GM19351 (cell line): Measurements from ENCODE around the gene SF3B2.
"Not testable (repeated sequence)": the region's sequence is repeated elsewhere in the genome, so short reads cannot be mapped to it uniquely, and the experiment has no call there.

Experiments used
- ATAC-seq: cut with Tn5 transposase; IDR thresholded peaks from one replicate; pipeline ENCODE4 v1.9.1; 2021; ENCODE audit warnings: mild to moderate bottlenecking, moderate library complexity; ENCODE audit not compliant: unreplicated experiment

The SF3B2 gene

DNA sequence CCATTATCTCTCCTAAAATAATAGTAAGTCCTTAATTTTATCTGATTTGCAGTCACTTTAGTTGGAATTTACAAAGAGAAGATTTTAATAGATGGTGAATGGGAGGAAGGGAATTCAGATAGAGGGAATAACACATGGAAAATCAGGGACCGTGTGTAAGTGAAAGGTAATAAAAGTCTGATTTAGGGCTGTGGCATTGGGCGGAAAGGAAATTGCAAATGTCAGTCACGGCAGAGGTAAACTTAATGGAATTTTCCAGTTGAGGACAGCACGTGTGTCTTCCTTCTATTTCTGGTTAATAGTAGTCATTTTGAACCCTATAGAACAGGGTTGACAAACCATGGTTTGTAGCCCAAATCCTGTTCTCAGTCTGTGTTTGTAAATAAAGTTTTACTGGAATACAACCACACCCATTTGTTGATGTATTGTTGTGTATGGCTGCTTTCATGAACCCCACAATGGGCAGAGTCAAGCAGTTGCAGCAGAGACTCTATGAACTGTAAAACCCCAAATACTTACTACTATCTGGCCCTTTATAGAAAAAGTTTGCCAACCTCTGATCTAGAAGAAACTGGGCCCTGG, 52.0 kb downstream of the SF3B2 start:
- ATAC-seq, result no peak

DNA sequence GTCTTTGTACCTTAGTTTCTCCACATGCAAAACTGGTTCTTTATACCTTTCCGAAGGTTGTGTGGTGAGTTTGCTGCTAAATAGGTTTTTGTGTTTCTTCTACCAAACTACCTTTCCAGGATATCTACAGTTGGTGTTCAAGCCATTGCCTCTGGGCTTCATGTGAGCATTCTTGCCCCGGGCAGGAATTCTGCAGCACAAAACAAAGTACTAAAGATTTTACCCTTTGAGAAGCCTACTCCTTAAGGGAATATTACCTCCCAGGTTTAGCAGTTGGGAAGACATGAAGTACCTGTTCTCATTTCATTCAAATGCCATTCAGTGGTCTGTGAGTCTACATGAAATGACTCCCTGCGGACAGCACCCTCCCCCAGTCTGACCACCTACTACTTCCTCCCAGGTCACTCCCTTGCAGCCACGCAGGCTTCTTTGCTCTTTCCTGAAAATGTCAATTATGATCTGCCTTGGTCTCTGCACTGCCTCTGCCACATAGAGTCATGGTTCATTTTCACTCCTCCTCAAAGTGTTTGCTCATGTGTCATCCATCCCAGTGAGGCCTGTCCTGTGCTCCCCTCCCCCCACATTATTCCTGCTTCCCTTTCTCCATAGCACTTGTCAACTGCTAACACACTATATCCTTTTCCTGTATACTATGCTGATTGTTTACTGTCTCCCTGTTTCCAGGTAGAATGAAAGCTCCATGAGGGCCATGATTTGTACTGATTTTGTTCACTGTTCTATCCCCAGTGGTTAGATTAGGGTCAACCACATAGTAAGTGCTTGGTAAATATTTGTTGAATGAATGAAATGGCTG, 54.8 kb downstream of the SF3B2 start:
- ATAC-seq, result no peak

DNA sequence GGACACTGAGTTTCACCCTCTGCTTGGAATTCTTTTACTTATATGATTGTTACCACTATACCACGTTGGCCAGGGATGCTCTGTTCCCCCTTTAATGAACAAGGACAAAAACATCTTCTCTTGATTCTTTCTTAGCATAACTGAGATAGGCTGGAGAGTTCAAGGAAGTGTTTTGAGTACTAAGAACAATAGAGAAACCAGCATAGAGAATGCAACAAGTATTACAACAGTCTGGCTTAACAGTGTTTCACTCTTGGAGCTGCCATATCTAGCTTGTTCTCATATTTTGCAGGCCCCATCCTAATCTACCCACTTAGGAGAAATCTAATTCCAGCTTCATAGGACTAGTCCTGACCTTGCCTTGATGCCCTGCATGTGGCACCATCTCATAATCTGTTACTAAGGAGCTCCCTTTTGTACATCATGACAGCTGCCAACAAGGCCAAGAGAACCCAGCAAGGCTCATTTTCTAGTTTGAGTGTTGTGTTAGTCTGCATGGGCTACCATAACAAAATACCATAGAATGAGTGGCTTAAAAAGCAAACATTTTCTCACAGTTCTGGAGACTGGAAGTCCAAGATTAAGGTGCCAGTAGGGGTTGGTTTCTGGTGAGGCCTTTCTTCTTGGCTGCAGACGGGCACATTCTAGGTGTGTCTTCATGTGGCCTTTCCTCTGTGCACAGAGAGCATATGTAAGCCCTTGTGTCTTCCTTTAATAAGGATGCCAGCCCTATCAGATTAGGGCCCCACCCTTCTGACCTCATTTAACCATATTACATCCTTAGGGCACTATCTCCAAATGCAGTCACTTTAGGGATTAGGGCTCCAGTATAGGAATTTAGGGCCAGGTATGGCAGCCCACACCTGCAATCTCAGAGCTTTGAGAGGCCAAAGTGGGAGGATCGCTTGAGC, 55.7 kb downstream of the SF3B2 start:
- no peak for ATAC-seq

DNA sequence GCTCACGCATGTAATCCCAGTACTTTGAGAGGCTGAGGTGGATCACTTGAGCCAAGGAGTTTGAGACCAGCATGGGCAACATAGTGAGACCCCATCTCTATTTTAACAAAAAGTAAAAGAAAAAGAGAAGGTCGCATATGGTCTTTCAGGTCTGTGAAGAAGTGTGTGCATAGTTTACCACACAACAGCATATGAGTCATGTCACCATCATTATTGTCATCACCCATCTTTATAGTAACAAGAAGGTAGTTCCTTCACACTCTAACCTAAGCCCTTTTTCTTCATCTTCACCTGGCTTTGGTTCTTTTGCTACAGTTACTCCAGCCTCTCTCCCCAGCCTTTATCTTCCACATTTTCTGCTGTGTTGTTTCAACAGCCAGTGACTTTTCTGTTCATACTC, 57.1 kb downstream of the SF3B2 start:
- no peak for ATAC-seq

DNA sequence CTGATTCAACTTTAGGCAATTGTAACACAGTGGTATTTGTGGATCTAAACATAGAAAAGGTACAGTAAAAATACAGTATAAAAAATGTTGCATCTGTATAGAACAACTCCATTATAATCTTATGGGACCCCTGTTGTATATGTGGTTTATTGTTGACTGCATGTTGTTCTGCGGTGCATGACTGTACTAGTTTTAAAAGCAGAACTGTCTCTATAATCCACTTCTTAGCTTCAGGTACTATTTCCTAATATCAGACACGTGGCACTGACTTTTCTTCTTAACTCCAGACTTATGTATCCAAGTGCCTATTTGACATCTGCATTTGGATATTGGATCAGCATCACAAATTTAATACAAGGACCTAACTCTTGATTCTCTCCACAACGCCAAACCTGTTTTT, 59.0 kb downstream of the SF3B2 start:
- no peak for ATAC-seq

DNA sequence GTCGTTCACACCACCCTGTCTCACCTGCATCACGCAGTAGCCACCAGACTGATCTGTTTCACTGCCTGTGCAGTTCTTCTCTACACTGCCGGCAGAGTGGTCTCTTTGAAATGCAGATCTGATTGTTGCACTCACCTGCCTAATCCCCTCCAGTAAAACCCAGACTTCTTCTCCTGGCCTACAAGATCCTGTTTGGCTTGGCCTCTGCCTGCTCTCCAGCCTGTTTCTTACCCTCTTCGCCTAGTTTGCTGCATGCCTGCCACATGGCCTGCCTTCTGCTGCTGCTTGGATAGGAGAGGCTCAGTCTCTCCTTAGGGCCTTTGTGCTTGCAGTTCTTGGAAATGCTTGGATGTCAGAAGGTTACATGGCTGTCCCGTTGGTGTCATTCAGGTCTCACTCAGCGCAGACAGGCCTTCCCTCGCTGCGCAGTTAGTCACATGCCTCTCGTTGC, 59.9 kb downstream of the SF3B2 start:
- no peak for ATAC-seq

DNA sequence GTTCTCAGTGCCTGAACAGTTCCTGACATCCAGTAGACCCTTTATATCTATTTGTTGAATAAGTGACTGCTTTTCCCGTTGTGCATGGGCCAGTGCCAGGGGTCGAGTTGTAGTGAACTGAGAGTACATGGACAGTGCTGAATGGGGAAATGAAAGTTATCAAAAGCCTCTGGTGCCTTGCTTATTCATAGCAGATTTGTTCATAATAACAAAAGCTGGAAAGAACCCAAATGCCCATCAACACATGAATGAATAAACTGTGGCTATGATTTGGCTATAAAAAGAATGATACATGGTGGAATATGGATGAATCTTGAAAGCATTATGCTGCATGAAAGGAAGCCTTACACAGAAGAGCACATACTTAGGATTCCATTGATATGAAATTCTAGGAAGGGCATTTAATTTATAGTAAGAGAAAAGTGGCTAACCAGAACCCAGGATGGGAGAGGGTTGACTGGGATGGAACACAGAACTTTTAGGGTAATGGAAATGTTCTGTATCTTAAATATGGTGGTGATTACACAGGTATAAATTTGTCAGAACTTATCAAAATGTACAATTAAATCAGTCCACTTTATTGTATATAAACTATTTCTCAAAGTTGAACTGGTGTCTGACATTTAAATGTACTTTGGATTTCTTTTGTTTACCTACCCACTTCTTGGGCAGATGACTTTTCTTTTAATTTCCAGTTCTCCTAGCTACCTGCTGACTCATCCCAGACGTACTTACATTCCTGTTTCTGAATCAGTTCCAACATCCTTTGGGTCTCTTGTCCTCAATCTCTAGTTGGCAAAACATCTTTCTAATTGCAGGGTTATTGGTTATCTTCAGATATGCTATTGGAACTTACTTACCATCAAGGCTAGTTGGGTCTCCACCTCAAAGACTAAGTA, 60.7 kb downstream of the SF3B2 start:
- ATAC-seq, result no peak

DNA sequence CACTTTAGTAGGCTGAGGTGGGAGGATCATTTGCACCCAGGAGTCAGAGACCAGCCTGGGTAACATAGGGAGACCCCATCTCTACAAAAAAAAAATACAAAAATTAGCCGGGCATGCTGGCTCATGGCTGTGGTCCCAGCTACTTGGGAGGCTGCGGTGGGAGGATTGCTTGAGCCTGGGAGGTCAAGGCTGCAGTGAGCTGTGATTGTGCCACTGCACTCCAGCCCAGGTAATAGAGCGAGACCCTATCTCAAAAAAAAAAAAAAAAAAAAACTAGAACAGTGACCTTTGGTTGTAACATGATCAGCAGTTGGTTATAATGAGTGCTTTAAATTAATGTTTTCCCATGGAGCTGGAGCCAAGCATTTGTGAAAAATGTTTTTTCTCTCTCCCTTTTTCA, 62.8 kb downstream of the SF3B2 start:
- not testable (repeated sequence) for ATAC-seq

DNA sequence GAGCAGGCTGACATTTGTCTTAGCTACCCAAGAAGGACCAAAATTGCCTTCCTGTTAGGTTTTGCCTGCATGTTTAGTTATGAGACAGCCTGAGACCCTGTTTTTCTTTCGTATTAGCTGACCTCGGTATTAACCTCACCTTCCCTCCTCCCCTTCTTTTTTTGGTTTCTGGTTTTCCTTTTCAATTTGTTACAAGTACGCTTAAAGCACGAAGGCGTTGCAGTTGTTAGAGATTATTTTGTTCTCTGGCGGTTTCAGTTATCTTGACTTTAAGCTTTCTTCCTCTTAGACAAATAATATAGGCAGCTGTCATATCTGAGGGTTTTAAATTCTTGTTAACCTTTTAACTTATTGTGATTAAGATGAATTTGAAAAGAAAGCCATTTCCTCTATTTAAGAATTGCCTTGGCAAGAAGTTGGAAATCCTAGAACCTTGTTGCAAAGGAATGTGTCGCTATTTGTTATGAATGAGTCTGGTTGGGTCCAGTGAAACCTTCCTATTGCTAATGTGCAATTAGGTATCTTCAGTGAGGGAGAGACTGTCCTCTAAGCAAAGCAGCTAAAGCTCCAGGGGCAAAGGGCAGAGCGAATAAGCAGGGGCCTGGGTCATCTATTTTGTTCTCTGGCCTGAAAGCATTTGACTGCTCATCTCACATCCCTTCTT, 63.6 kb downstream of the SF3B2 start:
- peak; percentile 58 for ATAC-seq

DNA sequence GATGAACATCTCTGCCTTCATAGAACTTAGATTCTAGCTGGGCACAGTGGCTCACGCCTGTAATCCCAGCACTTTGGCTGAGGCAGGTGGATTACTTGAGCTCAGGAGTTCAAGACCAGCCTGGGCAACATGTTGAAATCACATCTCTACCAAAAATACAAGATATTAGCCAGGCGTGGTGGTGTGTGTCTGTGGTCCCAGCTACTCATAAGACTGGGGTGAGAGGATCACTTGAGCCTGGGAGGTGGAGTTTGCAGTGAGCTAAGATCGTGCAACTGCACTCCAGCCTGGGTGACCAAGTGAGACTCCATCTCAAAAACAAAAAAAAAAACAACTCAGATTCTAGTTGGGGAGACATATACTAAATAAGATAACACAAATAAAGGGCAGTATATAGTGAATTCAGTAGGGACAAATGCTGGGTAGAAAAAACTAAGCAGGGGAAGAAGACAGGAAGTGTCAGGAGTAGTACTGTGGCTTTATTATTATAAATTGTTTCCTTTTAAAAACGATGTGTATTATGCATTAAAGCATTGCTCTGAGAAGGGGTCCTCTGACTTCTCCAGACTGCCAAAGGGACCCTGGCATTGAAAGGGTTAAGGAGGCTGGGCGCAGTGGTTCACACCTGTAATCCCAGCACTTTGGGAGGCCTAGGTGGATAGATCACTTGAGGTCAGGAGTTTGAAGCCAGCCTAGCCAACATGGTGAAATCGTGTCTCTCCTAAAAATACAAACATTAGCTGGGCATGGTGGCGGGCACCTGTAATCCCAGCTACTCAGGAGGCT, 64.6 kb downstream of the SF3B2 start:
- no peak for ATAC-seq

DNA sequence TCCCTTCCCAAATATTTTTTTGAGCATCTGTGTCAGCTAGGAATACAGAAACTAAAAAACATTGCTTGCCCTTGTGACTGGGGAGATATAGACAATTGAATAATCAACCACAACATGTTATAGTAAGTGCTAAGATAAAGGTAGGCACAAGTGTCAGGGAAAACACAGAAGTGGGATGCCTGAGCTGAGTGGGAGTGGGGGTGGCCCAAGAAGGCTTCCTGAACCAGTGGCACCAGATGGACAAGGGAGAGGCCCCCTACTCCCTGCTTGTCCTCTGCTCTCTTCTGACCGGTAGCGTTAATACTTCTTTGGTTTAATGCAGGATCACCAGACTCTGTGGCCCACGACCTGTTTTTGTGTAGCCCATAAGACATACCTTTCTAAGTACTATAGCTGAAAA, 66.7 kb downstream of the SF3B2 start:
- ATAC-seq, result no peak
